SJCRH30 (cell line): ENCODE data around the gene CYP3A7. TPM values are rescaled to one million over a fixed set of nuclear protein-coding genes. Genes with fewer than 3 reads are reported as not detected.
"Not testable (repeated sequence)": the region's sequence is repeated elsewhere in the genome, so short reads cannot be mapped to it uniquely, and the experiment has no call there.

Experiments
- DNase-seq, 2 experiments: peaks; one replicate each; pipeline ENCODE4 v3.0.0-alpha.2; 2015 to 2020
- H3K27ac ChIP-seq: fragments of 250-450 bp; sonication (Bioruptor Pico); 2 replicates; pipeline ENCODE4 v1.5.1; 2020; ENCODE audit warnings: mild to moderate bottlenecking, moderate library complexity
- H3K27me3 ChIP-seq: fragments of 250-450 bp; sonication (Bioruptor Pico); 2 replicates; pipeline ENCODE4 v1.5.1; 2020; ENCODE audit warnings: mild to moderate bottlenecking, moderate library complexity
- H3K36me3 ChIP-seq: fragments of 250-450 bp; sonication (Bioruptor Pico); 2 replicates; pipeline ENCODE4 v1.5.1; 2020; ENCODE audit warnings: mild to moderate bottlenecking, moderate library complexity
- H3K4me1 ChIP-seq: fragments of 250-450 bp; sonication (Bioruptor Pico); 2 replicates; pipeline ENCODE4 v1.5.1; 2020; ENCODE audit warnings: mild to moderate bottlenecking, moderate library complexity
- H3K4me3 ChIP-seq: fragments of 250-450 bp; sonication (Bioruptor Pico); 2 replicates; pipeline ENCODE4 v1.5.1; 2020; ENCODE audit warnings: mild to moderate bottlenecking, moderate library complexity
- H3K9me3 ChIP-seq: fragments of 250-450 bp; sonication (Bioruptor Pico); replicated peaks from 2 replicates; pipeline ENCODE4 v1.5.1; 2020; ENCODE audit warnings: mild to moderate bottlenecking, moderate library complexity
- total RNA-seq: library from RNA; depleted of rRNA; stranded (reverse); fragments of >200 nt; shearing (Covaris generic); gene quantifications from 2 replicates; pipeline ENCODE4 v1.2.3, GENCODE V29; 2014; rRNA removed

Gene CYP3A7
- total RNA-seq, 1 experiment from 2014 or later, result 0.12 TPM

- Histone ChIP-seq H3K9me3 (no peaks in the 10 kb centered on the region), H3K27me3 (no peaks in the 10 kb centered on the region), H3K4me3 (no peak overlapping the region), H3K4me1 (no peaks in the 10 kb centered on the region), H3K36me3 (no peaks in the 10 kb centered on the region), H3K27ac (no peak overlapping the region)
- no peak for DNase-seq
Measured at GRCh38 chr7:99677013-99677647, 57.9 kb downstream of the CYP3A7 start.

- Histone ChIP-seq H3K4me1 (no peaks in the 10 kb centered on the region), H3K4me3 (no peak overlapping the region)
- no peak for DNase-seq
Measured at GRCh38 chr7:99674995-99675742, 59.8 kb downstream of the CYP3A7 start.

DNA sequence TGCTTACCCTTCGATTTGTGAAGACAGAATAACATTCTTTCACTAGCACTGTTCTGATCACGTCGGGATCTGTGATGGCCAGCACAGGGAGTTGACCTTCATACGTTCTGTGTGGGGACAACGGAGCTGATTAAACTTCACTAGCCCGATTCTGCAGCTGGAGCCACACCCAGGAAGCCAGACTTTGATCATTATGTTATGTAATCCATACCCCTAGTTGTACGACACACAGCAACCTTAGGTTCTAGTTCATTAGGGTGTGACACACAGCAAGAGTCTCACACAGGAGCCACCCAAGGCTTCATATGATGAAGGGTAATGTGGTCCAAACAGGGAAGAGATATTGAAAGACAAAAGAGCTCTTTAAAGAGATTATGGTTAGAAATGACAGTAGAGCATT, 62.4 kb downstream of the CYP3A7 start:
- no peak for DNase-seq
- no peak overlapping the region for H3K4me3 ChIP-seq
- H3K36me3 ChIP-seq, result no peaks in the 10 kb centered on the region
- no peak overlapping the region for H3K27ac ChIP-seq
- H3K27me3 ChIP-seq, result no peaks in the 10 kb centered on the region
- H3K4me1 ChIP-seq, result no peaks in the 10 kb centered on the region
- H3K9me3 ChIP-seq, result no peaks in the 10 kb centered on the region

More at GRCh38 chr7:99674995-99675742, 59.8 kb downstream of the CYP3A7 start:
- Histone ChIP-seq H3K9me3 (no peaks in the 10 kb centered on the region), H3K27ac (no peak overlapping the region), H3K27me3 (no peaks in the 10 kb centered on the region), H3K36me3 (no peaks in the 10 kb centered on the region)

DNA sequence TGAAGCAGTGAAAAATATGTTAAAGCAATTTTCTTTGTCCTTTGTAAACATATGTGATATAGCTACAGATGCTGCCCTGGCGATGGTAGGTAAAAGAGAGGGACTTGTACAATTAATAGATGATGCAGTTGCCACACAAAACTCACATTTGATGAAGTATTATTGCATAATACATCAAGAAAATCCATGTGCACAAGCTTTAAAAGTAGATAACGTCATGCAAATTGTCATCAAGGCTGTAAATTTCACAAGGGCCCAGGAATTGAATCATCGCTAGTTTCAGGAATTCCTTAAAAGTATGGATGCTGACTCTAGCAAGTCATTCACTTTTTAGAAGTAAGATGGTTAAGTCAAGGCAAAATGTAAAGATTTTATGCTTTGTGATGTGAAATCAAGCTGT, 65.2 kb downstream of the CYP3A7 start:
- DNase-seq, result no peak
- Histone ChIP-seq H3K27ac (no peak overlapping the region), H3K4me1 (no peaks in the 10 kb centered on the region), H3K4me3 (no peak overlapping the region), H3K27me3 (no peaks in the 10 kb centered on the region), H3K9me3 (no peaks in the 10 kb centered on the region), H3K36me3 (no peaks in the 10 kb centered on the region)

GRCh38 chr7:99668541-99668940, 66.5 kb downstream of the CYP3A7 start:
- no peaks in the 10 kb centered on the region for H3K9me3 ChIP-seq
- no peaks in the 10 kb centered on the region for H3K4me1 ChIP-seq
- H3K4me3 ChIP-seq, result no peak overlapping the region
- H3K27me3 ChIP-seq, result no peaks in the 10 kb centered on the region
- DNase-seq, result no peak
- H3K36me3 ChIP-seq, result no peaks in the 10 kb centered on the region
- H3K27ac ChIP-seq, result no peak overlapping the region

GRCh38 chr7:99667179-99667578, 67.8 kb downstream of the CYP3A7 start:
- no peaks in the 10 kb centered on the region for H3K9me3 ChIP-seq
- H3K4me3 ChIP-seq, result no peak overlapping the region
- no peaks in the 10 kb centered on the region for H3K27me3 ChIP-seq
- H3K4me1 ChIP-seq, result no peaks in the 10 kb centered on the region
- no peaks in the 10 kb centered on the region for H3K36me3 ChIP-seq
- DNase-seq, result no peak
- H3K27ac ChIP-seq, result no peak overlapping the region

DNA sequence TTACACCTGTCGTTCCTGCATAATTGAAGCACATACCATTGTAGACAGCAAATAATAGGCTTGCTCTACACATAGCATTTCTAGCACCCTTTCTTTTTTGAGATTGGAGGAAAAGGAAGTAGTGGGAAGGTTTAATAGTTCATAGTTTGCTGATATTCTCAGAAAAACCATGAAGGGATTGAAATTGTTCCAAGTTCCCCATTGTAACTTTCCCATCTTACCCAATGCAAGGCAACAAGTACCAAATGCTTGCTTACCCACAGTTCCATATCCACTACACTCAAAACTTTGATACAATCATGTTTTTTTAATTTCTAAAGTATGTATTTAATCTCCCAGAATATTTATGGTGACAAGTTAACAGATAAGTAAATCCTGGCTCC, 69.0 kb downstream of the CYP3A7 start:
- Histone ChIP-seq H3K27ac (no peak overlapping the region), H3K4me3 (no peak overlapping the region), H3K4me1 (no peaks in the 10 kb centered on the region), H3K27me3 (no peaks in the 10 kb centered on the region), H3K9me3 (no peaks in the 10 kb centered on the region), H3K36me3 (no peaks in the 10 kb centered on the region)
- no peak for DNase-seq

- H3K9me3 ChIP-seq, result no peaks in the 10 kb centered on the region
- no peak overlapping the region for H3K4me3 ChIP-seq
Measured at GRCh38 chr7:99665312-99666012, 69.5 kb downstream of the CYP3A7 start.

GRCh38 chr7:99657879-99658278, 77.1 kb downstream of the CYP3A7 start:
- not testable (repeated sequence) for H3K4me1 ChIP-seq, H3K27me3 ChIP-seq

More at GRCh38 chr7:99665312-99666012, 69.5 kb downstream of the CYP3A7 start:
- Histone ChIP-seq H3K27ac (no peak overlapping the region), H3K27me3 (no peaks in the 10 kb centered on the region), H3K4me1 (no peaks in the 10 kb centered on the region), H3K36me3 (no peaks in the 10 kb centered on the region)
- no peak for DNase-seq

More at GRCh38 chr7:99657879-99658278, 77.1 kb downstream of the CYP3A7 start:
- DNase-seq, H3K9me3 ChIP-seq, H3K27ac ChIP-seq, H3K4me3 ChIP-seq, H3K36me3 ChIP-seq: not testable (repeated sequence)

Other genes with a start within 250 kb of the CYP3A7 start
- 25.4 and 29.7 TPM in 2 replicates for gene ZNF394, start 234.9 kb downstream of the CYP3A7 start, total RNA-seq
- 18.9 and 19.5 TPM in 2 replicates for gene ZKSCAN5, start 230.5 kb downstream of the CYP3A7 start, total RNA-seq
- 13.9 and 15.0 TPM in 2 replicates for gene FAM200A, start 183.1 kb downstream of the CYP3A7 start, total RNA-seq
- 64.3 and 79.9 TPM in 2 replicates for gene ZNF655, start 176.6 kb downstream of the CYP3A7 start, total RNA-seq
- gene TMEM225B, start 136.9 kb downstream of the CYP3A7 start, total RNA-seq, result 0.32 and 0.61 TPM in 2 replicates
- 21.2 and 22.0 TPM in 2 replicates for gene ZSCAN25, start 118.2 kb downstream of the CYP3A7 start, total RNA-seq
- 0.36 TPM in 1 of 2 replicates, not detected in the other for gene CYP3A5, start 55.2 kb downstream of the CYP3A7 start, total RNA-seq
- gene CYP3A4, start 49.0 kb upstream of the CYP3A7 start, total RNA-seq, result not detected in 2 replicates
- gene CYP3A43, start 92.8 kb upstream of the CYP3A7 start, total RNA-seq, result not detected in 2 replicates
- 0.32 TPM in 1 of 2 replicates, not detected in the other for gene OR2AE1, start 141.8 kb upstream of the CYP3A7 start, total RNA-seq
- 16.3 and 18.5 TPM in 2 replicates for gene TRIM4, start 184.3 kb upstream of the CYP3A7 start, total RNA-seq
- not detected in 2 replicates for gene GJC3, start 194.4 kb upstream of the CYP3A7 start, total RNA-seq
- 0.10 TPM in 1 of 2 replicates, not detected in the other for gene AZGP1, start 240.8 kb upstream of the CYP3A7 start, total RNA-seq